Caco-2 (cell line): ENCODE measurements around the gene DMWD. TPM values are rescaled to one million over a fixed set of nuclear protein-coding genes. Genes with fewer than 3 reads are reported as not detected.

Experiments used
- Bru-seq: library from RNA; stranded (reverse); fragments of 400-500 nt; gene quantifications from one replicate; lab custom pipeline; 2021; lab: Mats Ljungman, UMichigan
- BruChase-seq, 2 experiments: library from RNA; stranded (reverse); fragments of 400-500 nt; gene quantifications; one replicate each; lab custom pipeline; 2021; lab: Mats Ljungman, UMichigan
- BruUV-seq: library from RNA; stranded (reverse); fragments of 400-500 nt; replicated peaks from 2 replicates; lab custom pipeline; 2021; lab: Mats Ljungman, UMichigan
- CTCF ChIA-PET: fragments of 300-600 bp; sonication (Branson Sonifier 250); formaldehyde crosslinking; loops from one replicate; lab custom pipeline; 2022; ENCODE audit warnings: antibody characterized with exemption; lab: Charles Lee
- POLR2A ChIA-PET: fragments of 300-600 bp; sonication (Branson Sonifier 250); formaldehyde crosslinking; loops from one replicate; lab custom pipeline; 2022; ENCODE audit warnings: antibody characterized with exemption; lab: Charles Lee
- DNase-seq, 2 experiments: peaks; one replicate each; pipeline versions ENCODE4 v3.0.0 to v3.0.0-alpha.2; 2020 to 2022
- H3K27me3 ChIP-seq: replicated peaks from 2 replicates; pipeline ENCODE4 v1.6.0; 2011; ENCODE audit warnings: low read length; ENCODE audit not compliant: control insufficient read depth, insufficient read depth
- H3K36me3 ChIP-seq: 2 replicates; pipeline ENCODE4 v1.5.1; 2011; ENCODE audit warnings: low read length; ENCODE audit not compliant: control insufficient read depth, insufficient read depth
- H3K4me1 ChIP-seq: fragments of 250-450 bp; sonication (Bioruptor Pico); 2 replicates; pipeline ENCODE4 v1.5.1; 2020; ENCODE audit warnings: mild to moderate bottlenecking
- H3K4me3 ChIP-seq: 2 replicates; pipeline ENCODE4 v1.5.1; 2011; ENCODE audit warnings: low read depth, mild to moderate bottlenecking, control low read depth, low read length
- H3K9me3 ChIP-seq: fragments of 250-450 bp; sonication (Bioruptor Pico); 2 replicates; pipeline ENCODE4 v1.5.1; 2020; ENCODE audit warnings: mild to moderate bottlenecking, moderate library complexity
- H3K27ac Mint-ChIP-seq: one replicate; pipeline ENCODE4 v1.8.0; 2022; ENCODE audit warnings: mixed read lengths; ENCODE audit not compliant: unreplicated experiment
- H3K27me3 Mint-ChIP-seq: one replicate; pipeline ENCODE4 v1.8.0; 2022; ENCODE audit warnings: mixed read lengths; ENCODE audit not compliant: insufficient read depth, unreplicated experiment
- H3K36me3 Mint-ChIP-seq: one replicate; pipeline ENCODE4 v1.8.0; 2022; ENCODE audit warnings: mild to moderate bottlenecking, mixed read lengths; ENCODE audit not compliant: insufficient read depth, unreplicated experiment
- H3K4me1 Mint-ChIP-seq: one replicate; pipeline ENCODE4 v1.8.0; 2022; ENCODE audit warnings: low read depth, mixed read lengths; ENCODE audit not compliant: unreplicated experiment
- H3K4me3 Mint-ChIP-seq: one replicate; pipeline ENCODE4 v1.8.0; 2022; ENCODE audit warnings: mild to moderate bottlenecking, moderate library complexity, mixed read lengths; ENCODE audit not compliant: unreplicated experiment
- H3K9me3 Mint-ChIP-seq: one replicate; pipeline ENCODE4 v1.8.0; 2022; ENCODE audit warnings: mixed read lengths; ENCODE audit not compliant: unreplicated experiment
- CTCF ChIP-seq, 2 experiments: fragments of 200-600 bp in 1 of 2; IDR thresholded peaks; 1 replicate in 1 of 2; 2 replicates in 1 of 2; pipeline versions ENCODE4 v1.5.1 to v1.8.0; 2011 to 2022; ENCODE audit warnings: antibody characterized with exemption in 1 of 2, control low read depth in 1 of 2, inconsistent platforms in 1 of 2, low read depth in 1 of 2, low read length in 1 of 2, mild to moderate bottlenecking in 1 of 2, moderate library complexity in 1 of 2; ENCODE audit not compliant: insufficient read depth in 1 of 2, severe bottlenecking in 1 of 2, unreplicated experiment in 1 of 2
- intact Hi-C: fragments of 100-400 bp; cut with micrococcal nuclease; formaldehyde crosslinking; loops from one replicate; pipeline ENCODE4 v1.10.0; 2022; ENCODE audit not compliant: unreplicated experiment
- long read RNA-seq: library from polyadenylated mRNA; stranded (forward); transcript quantifications from one replicate; pipeline ENCODE4 v2.0.0, GENCODE V29; 2022
- total RNA-seq: library from RNA; stranded (reverse); gene quantifications from 2 replicates; pipeline ENCODE4 v1.2.3, GENCODE V29; 2022

The DMWD gene
- total RNA-seq: 72.4 and 76.3 TPM in 2 replicates
- Bru-seq, nascent RNA: percentile 80 among the genes with signal in this experiment
- percentile 84 among the genes with signal in this experiment for BruChase-seq, experiment 1, labeled RNA remaining after a 2-hour chase
- percentile 91 among the genes with signal in this experiment for BruChase-seq, experiment 2, labeled RNA remaining after a 6-hour chase
- long read RNA-seq, transcript DMWD-202 (4 exons, 3,292 nt): major isoform, 23 of 83 reads
- long read RNA-seq, transcript DMWD-201 (5 exons, 3,305 nt): minor isoform, 10 of 83 reads
- long read RNA-seq, transcript DMWD-205 (2 exons, 643 nt): minor isoform, 20 of 83 reads
- long read RNA-seq, partial matches to known transcripts: 20 of 83 reads
- long read RNA-seq, other reads (novel, unspliced or antisense): 6 of 83 reads

DNA sequence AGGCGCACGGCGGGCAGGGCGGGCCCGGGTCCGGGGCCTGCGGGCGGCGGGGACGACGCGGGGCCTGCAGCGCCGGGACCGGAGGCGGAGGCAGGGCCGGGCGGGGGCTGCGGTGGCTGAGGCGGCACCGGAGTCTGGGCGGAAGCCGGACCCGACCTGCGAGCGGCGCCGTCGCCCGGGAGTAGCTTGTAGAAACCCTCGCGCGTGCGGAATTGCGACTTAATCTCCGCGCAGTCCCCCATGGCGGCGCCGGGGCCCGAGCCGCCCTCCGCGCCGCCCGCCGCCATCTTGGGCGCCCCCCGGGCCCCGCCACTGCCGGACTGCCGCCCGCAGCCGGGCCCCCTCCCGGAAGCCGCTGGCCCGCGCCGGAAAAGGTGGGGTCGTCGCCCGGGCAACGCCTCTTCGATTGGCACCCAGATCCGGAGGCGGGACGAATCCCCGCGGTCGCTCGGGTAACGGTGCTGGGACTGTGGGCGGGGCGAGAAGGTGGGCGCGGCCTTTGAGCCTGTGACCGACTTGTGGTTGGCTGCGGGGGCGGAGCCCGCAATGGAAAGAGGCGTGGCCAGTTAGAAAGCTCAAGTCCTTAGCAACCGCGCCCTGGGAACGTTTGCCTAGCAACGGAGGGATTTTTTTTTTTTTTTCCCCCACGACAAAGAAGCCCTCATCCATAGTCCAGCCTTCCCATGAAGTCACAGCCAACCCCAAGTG, at the start of gene DMWD:
DMWD (minus strand) TSS at position 376 of the 708 bp plus-strand sequence; CDS start at position 287, 89 bp downstream.
- ChIA-PET CTCF (interaction anchor here (0.6 to 1.7 kb wide), 8 partner anchors 10 to 285 kb away, joined by 3 to 33 read pairs (median 8); partner anchors contain the start of genes DMPK, SIX5 and SYMPK), POLR2A (interaction anchor here (0.6 to 1.3 kb wide), 9 partner anchors 9 to 381 kb away, joined by 3 to 22 read pairs (median 4); partner anchors contain the start of genes DMPK, QPCTL, SIX5 and SYMPK)
- H3K4me1 Mint-ChIP-seq: peaks cover 23% of the 10 kb centered on the region
- BruUV-seq: no TSS peak
- no peaks in the 10 kb centered on the region for H3K9me3 ChIP-seq
- no peaks in the 10 kb centered on the region for H3K27me3 ChIP-seq
- peaks cover 3% of the 10 kb centered on the region; the same call in 1 of the 2 replicates for H3K4me1 ChIP-seq
- intact Hi-C loops: no loop called here
- H3K4me3 Mint-ChIP-seq: peak within 1 kb of the TSS; percentile 92
- TF ChIP-seq CTCF (IDR thresholded peaks at IDR 0.05; ENCODE audit: insufficient read depth in 1 of 2, low read depth in 1 of 2, low read length in 1 of 2, severe bottlenecking in 1 of 2, unreplicated experiment in 1 of 2): no peak
- H3K36me3 ChIP-seq: peaks cover 4% of the 10 kb centered on the region; the same call in 1 of the 2 replicates
- no peaks in the 10 kb centered on the region for H3K9me3 Mint-ChIP-seq
- H3K27me3 Mint-ChIP-seq: no peaks in the 10 kb centered on the region
- peak; percentile 100 for DNase-seq
- H3K4me3 ChIP-seq: peak within 1 kb of the TSS; percentile 76
- H3K27ac Mint-ChIP-seq: peak within 1 kb of the TSS; percentile 79
- peaks cover 54% of the 10 kb centered on the region for H3K36me3 Mint-ChIP-seq

DNA sequence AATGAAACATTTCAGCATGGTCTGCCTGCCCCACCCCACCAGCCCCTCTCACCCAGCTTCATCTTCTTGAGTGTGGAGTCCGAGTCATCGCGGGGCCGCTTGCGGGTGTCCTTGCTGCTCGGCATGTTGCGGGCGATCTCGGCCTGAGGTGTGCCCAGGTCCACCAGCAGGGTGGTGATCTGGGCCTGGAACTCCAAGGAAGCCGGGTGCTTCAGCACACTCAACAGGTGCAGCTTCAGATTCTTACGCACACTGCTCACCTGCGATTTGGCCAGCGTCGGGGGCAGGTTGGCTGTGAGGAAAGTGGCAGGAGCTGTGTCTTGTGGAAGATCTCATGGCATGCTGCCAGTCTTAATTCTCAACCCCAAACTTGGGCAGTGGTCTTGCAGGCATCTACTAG, 49.6 kb upstream of the DMWD start:
- CTCF ChIA-PET: interaction anchor here (0.6 kb wide), 1 partner anchor 165 kb away, joined by 3 read pairs; no protein-coding TSS in a partner anchor
- BruUV-seq: no TSS peak
- Mint-ChIP-seq H3K27ac (no peak overlapping the region), H3K27me3 (no peaks in the 10 kb centered on the region), H3K4me3 (no peak overlapping the region), H3K36me3 (peaks cover 89% of the 10 kb centered on the region), H3K4me1 (no peaks in the 10 kb centered on the region), H3K9me3 (no peaks in the 10 kb centered on the region)
- DNase-seq: no peak
- H3K27me3 ChIP-seq: no peaks in the 10 kb centered on the region
- no peak for TF ChIP-seq CTCF (IDR thresholded peaks at IDR 0.05; ENCODE audit: insufficient read depth in 1 of 2, low read depth in 1 of 2, low read length in 1 of 2, severe bottlenecking in 1 of 2, unreplicated experiment in 1 of 2)
- H3K4me3 ChIP-seq: no peak overlapping the region
- intact Hi-C loops: no loop called here
- no peaks in the 10 kb centered on the region for H3K4me1 ChIP-seq
- POLR2A ChIA-PET: no interaction called here
- H3K9me3 ChIP-seq: no peaks in the 10 kb centered on the region
- peaks cover 3% of the 10 kb centered on the region for H3K36me3 ChIP-seq

- no peak for TF ChIP-seq CTCF (IDR thresholded peaks at IDR 0.05; ENCODE audit: insufficient read depth in 1 of 2, low read depth in 1 of 2, low read length in 1 of 2, severe bottlenecking in 1 of 2, unreplicated experiment in 1 of 2)
- intact Hi-C loops: no loop called here
- no peak overlapping the region for H3K27ac Mint-ChIP-seq
Measured at GRCh38 chr19:45834970-45835369, 42.3 kb upstream of the DMWD start.

More at GRCh38 chr19:45834970-45835369, 42.3 kb upstream of the DMWD start:
- no peak overlapping the region for H3K4me3 ChIP-seq
- DNase-seq: no peak
- Mint-ChIP-seq H3K27me3 (no peaks in the 10 kb centered on the region), H3K4me3 (no peak overlapping the region), H3K4me1 (no peaks in the 10 kb centered on the region), H3K36me3 (peaks cover 97% of the 10 kb centered on the region), H3K9me3 (no peaks in the 10 kb centered on the region)
- H3K9me3 ChIP-seq: no peaks in the 10 kb centered on the region
- CTCF ChIA-PET: interaction anchor here (0.6 to 1.3 kb wide), 2 partner anchors 18 to 52 kb away, joined by 3 to 7 read pairs; partner anchors contain the start of gene DMPK
- no peaks in the 10 kb centered on the region for H3K27me3 ChIP-seq
- no TSS peak for BruUV-seq
- no peaks in the 10 kb centered on the region for H3K4me1 ChIP-seq
- POLR2A ChIA-PET: no interaction called here
- peaks cover 7% of the 10 kb centered on the region for H3K36me3 ChIP-seq
